GM18858 (cell line): ENCODE results near the gene PDE6C.

Experiments used
- ATAC-seq: cut with Tn5 transposase; IDR thresholded peaks from one replicate; pipeline ENCODE4 v1.9.1; 2021; ENCODE audit not compliant: unreplicated experiment

The PDE6C gene

DNA sequence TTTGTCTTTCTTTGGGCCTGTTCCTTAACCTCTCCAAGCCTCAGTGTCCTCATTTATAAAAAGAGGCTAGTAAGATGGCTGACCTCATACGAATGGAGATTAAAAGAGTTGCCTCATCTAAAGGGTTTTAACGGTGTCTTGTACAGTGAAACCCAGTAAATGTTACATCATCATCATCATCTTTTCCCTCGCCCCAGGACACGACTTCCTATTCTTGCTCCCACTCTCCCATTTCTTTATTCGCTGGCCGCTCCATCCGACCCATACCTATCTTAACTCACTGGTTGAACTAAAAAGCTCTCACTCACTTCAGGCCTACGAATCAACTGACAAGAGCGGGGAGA lies 89.5 kb downstream of the PDE6C start:
- ATAC-seq = peak; percentile 16

DNA sequence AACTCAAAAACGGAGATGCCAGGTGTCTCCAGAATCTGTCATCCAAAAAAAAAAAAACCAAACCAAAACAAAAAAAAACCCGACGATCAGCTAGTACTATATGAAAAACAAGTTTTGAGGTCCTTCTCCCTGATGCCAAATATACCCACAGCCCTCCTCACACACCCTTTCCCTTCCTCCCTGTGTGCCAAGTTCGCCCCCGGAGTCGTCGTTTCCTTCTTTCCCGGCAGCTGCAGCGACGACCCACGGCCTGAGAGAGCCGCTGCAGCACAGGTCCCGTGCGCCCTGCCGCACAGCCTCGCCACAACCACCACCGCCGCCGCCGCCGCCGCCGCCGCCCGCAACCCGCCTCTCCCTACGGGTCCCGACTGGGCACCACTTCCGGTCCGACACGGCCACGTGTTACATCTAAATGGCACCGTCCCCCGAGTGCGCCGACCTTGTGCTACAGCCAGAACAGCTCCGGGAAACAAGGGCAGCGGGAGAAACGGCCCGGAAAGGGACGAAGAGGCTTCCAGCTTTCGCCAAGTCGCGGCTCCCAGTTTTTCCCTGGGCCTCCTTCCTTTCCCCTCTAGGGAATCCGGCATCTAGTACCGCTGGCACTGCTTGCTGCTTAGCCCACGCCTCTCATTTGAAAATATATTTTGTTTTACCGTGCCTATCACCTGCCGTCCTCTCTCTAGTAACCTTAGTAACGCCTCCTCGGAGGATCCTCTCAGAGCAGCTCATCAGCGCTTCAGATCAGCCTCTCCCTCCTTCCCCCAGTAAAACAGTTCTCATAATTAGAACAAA lies 90.1 kb downstream of the PDE6C start, which contains the start of gene FRA10AC1:
Gene FRA10AC1 (minus strand): TSS at position 383 of the 792 bp plus-strand sequence. CDS start 2,486 bp downstream, outside the sequence.
- ATAC-seq = peak; percentile 47

DNA sequence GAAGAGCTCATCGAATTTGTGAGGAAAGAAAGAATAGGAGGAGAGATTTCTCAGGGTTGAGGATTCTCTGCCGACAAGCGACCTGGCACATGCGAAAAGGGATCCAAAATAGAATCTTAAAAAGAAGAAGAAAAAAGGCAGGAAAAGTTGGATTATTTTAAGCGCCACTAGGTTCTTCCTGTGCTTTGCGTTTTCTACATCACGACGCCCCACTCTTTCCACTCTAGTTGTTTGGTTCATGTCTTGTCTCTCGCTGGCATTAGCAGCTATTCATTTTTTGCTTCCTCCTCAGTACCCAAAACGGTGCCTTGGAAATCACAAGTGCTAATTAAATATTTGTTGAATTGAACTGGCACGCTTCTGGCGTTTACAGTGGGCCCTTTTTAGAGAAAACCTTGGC lies 90.7 kb downstream of the PDE6C start:
- no peak for ATAC-seq

DNA sequence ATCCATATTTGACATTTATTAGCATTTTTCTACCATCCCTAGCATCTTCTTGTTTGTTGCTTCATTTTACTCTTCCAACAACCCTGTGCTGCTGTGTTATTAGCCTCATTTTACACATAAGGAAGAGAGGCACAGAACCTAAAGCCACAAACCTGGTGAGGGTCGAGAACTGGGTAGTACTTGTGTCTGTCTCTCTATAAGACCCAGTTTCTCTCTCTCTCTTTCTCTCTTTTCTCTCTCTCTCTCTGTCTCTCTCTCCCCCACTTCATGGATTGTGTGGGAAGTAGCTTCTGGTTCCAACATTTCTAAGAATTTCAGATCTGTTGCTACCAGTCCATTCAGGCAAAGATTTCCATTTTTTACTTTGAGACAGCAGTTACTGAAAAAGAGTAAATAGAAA lies 91.5 kb downstream of the PDE6C start:
- ATAC-seq = no peak

DNA sequence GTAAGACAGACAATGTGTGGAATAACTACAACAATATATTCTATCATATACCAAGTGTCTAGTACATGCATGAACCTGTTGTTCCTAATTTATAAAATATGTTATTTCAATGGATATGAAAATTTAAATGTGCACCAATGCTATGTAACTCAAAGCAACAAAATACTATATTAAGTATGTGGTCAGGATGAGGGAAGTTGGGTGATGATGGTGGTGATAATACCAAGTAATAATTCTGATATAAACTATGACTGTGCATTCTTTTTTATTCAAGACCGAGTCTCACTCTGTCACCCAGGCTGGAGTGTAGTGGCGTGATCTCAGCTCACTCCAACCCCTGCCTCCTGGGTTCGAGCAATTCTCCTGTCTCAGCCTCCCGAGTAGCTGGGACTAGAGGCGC lies 92.1 kb downstream of the PDE6C start:
- ATAC-seq = no peak

DNA sequence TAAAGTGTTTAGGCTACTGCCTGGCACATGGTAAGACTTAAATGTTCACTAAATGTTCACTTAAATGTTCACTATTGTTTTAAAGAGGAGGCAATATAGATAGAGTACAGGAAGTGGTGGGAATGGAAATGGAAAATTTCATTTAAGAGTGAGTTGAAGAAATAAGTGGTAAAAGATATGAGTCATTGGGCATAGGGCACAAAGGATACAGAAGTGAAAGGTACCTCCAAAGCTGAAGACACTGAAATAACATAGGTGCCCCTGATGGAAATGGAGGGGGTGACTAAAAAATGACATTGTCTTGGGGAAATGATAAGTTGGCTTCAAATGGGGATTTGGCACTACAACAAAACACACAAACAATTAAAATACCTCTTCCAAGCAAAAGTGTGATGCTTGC lies 95.3 kb downstream of the PDE6C start:
- no peak for ATAC-seq

DNA sequence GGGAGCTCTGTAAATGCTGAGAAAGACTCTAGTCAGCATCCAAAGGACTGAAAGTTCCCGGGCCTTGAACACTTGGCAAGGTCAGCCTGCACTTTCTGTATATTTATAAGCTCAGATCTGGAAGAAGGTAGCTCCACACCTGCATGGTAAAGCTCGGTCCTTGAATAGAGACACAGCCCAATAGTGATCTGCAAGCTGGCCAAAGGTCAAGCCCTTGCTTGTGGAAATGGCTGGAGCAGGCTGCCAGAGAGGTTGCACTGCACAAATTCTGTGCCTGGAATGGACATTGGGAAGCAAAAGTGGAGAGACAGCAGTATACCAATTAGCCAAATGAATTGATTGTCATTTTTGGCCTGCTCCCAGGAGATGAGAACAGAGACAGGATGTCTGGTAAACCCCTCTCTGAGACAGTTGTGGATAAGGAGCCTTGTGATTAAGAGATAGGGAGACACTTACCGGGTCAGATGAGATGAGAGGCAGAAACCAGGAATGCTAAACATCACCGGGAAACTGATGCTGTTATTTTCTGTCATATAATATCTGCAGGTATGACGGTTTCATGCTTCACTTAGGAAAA lies 98.1 kb downstream of the PDE6C start:
- ATAC-seq = no peak

DNA sequence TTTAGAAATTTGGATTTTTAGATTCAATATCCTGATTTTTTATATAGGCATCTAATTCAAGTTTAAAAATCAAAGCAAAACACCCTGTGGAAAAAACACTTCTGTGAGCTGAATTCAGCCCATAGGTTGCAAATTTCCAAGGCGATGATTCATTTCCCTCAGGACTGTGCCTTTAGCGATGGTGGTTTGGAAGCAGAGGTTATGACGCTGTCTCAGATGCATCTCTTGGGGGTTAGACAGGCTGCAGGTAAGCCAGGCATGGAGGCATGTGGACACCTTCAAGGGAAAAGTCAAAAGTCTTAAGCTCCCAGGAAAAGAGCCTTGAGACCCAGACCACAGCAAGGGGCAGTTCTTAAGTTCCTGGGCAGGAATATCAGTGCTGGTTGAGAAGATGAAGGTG lies 99.6 kb downstream of the PDE6C start:
- ATAC-seq = no peak

DNA sequence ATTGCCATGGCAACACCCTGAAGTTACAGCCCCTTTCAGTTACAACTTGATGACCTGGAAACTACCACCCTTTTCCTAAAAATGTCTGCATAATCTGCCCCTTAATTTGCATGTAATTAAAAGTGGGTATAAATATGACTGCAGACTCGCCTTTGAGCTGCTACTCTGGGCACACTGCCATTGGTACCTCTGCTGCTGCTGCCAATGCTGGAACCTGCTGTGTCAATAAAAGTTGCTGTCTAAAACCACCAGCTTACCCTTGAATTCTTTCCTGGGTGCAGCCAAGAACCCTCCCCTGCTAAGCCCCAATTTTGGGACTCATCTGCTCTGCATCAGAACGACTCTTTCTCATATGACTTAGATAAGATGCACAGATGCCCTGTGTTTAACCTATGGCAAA lies 100.3 kb downstream of the PDE6C start:
- no peak for ATAC-seq

DNA sequence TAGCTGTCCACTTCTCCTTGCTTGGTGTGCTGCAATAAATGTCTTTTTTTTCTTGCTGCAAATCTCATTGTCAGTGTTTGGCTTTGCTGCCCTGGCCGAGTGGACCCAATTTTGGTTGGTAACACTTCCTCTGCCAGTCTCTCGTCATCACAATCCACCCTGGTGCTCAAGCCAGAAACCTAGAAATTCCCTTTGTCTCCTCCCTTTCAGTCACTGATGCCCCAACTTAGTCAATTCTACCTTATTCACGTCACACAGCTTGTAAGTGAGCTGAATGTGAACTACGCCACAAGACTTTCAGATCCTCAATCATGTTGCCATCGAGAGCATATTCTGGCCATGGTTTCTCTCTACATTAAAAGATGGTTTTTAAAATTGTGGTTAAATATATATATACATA lies 103.0 kb downstream of the PDE6C start:
- peak; percentile 91 for ATAC-seq
